DND-41 (cell line): Measurements from ENCODE around the gene P4HB.

Experiments used
- CTCF ChIP-seq: IDR thresholded peaks from 2 replicates; pipeline ENCODE4 v1.5.1; 2012; ENCODE audit warnings: borderline replicate concordance, low read length, moderate library complexity, mild to moderate bottlenecking; ENCODE audit not compliant: poor library complexity, severe bottlenecking; ENCODE audit errors: extremely low read depth
- EZH2 ChIP-seq: IDR thresholded peaks from 3 replicates; pipeline ENCODE4 v1.6.1; 2012; ENCODE audit warnings: borderline replicate concordance, low read depth, mild to moderate bottlenecking, moderate library complexity, low read length, inconsistent platforms; ENCODE audit not compliant: severe bottlenecking

GRCh38 chr17:81858170-81858966, 2.0 kb downstream of the P4HB start:
- no peak for TF ChIP-seq CTCF
- no peak for TF ChIP-seq EZH2
